ENCODE results near the gene FGD6. TPM values are rescaled to one million over a fixed set of nuclear protein-coding genes. Genes with fewer than 3 reads are reported as not detected.
"Not testable (repeated sequence)": the region's sequence is repeated elsewhere in the genome, so short reads cannot be mapped to it uniquely, and the experiment has no call there.

FGD6 gene
- total and polyA plus RNA-seq, 2 donors (not counting 1 experiment from before 2014, with no cell fraction given), result 1.2 to 8.4 TPM

DNA sequence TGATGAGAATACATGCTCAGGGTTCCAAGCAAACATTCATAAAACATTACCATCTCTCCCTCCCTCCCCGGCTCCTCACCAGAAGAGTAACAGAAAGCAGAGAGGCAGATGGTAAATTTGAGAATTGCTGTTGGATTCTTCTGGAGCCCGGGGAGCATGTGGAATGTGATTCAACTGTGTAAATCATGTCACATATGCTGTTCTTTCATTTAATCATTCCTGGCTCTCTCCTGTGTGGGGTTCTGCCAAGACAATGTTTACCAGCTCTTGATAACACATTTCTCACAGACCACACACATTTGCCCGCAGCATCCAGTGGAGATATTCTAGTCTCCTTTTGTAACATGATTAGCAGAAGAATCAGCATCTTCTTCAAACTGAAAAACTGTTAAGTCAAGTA lies 120.4 kb downstream of the FGD6 start:
- TF ChIP-seq EZH2 (IDR thresholded peaks at IDR 0.05; ENCODE audit: borderline replicate concordance, insufficient read depth, low read depth, low read length, poor library complexity, severe bottlenecking), result no peak
- TF ChIP-seq, protein P1, sequence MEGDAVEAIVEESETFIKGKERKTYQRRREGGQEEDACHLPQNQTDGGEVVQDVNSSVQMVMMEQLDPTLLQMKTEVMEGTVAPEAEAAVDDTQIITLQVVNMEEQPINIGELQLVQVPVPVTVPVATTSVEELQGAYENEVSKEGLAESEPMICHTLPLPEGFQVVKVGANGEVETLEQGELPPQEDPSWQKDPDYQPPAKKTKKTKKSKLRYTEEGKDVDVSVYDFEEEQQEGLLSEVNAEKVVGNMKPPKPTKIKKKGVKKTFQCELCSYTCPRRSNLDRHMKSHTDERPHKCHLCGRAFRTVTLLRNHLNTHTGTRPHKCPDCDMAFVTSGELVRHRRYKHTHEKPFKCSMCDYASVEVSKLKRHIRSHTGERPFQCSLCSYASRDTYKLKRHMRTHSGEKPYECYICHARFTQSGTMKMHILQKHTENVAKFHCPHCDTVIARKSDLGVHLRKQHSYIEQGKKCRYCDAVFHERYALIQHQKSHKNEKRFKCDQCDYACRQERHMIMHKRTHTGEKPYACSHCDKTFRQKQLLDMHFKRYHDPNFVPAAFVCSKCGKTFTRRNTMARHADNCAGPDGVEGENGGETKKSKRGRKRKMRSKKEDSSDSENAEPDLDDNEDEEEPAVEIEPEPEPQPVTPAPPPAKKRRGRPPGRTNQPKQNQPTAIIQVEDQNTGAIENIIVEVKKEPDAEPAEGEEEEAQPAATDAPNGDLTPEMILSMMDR (IDR thresholded peaks at IDR 0.05), result no peak
- H3K27ac ChIP-seq (ENCODE audit: low read length in 2 of 2), result no peak overlapping the region
- H3K27me3 Mint-ChIP-seq, result no peaks in the 10 kb centered on the region
- no peaks in the 10 kb centered on the region for H3K9me3 ChIP-seq (ENCODE audit: control extremely low read depth in 1 of 3, control insufficient read depth in 2 of 3, insufficient read depth in 1 of 3, low read length in 2 of 3)
- CTCF ChIA-PET, result no interaction called here
- H3K4me2 ChIP-seq (replicated peaks; ENCODE audit: low read depth, low read length, poor library complexity, severe bottlenecking), result no peak overlapping the region
- WGBS (ENCODE audit: insufficient coverage), result no CpG with 5 or more reads among the region's 3 CpGs
- no peak overlapping the region for H3K4me3 Mint-ChIP-seq
- no peak overlapping the region for H2AFZ ChIP-seq (ENCODE audit: insufficient read depth, low read depth, low read length, poor library complexity, severe bottlenecking)
- POLR2A ChIA-PET, result no interaction called here
- no peaks in the 10 kb centered on the region for H3K4me1 Mint-ChIP-seq
- H3K9ac ChIP-seq (ENCODE audit: low read length), result no peak overlapping the region
- H3K36me3 ChIP-seq (replicated peaks in 1 of 2; ENCODE audit: control extremely low read depth in 1 of 2, control insufficient read depth in 1 of 2, extremely low read depth in 1 of 2, insufficient read depth in 2 of 2, low read length in 1 of 2), result no peaks in the 10 kb centered on the region
- H3K79me2 ChIP-seq (ENCODE audit: control insufficient read depth, insufficient read depth, low read length), result no peaks in the 10 kb centered on the region
- no peak overlapping the region for H3K4me3 ChIP-seq (ENCODE audit: control extremely low read depth in 1 of 5, extremely low read depth in 1 of 5, insufficient read depth in 1 of 5, low read depth in 2 of 5, low read length in 4 of 5)
- H3K27ac Mint-ChIP-seq, result no peak overlapping the region
- intact Hi-C loops (cut with micrococcal nuclease), result no loop called here
- no peaks in the 10 kb centered on the region for H3K9me3 Mint-ChIP-seq (ENCODE audit: insufficient read depth)
- H4K20me1 ChIP-seq (ENCODE audit: control insufficient read depth, insufficient read depth, low read length, poor library complexity, severe bottlenecking), result no peaks in the 10 kb centered on the region
- DNase-seq (no peak), ATAC-seq (ENCODE audit: low read depth) (no peak)
- H3K27me3 ChIP-seq (replicated peaks in 1 of 4; ENCODE audit: control extremely low read depth in 1 of 4, control insufficient read depth in 3 of 4, insufficient read depth in 4 of 4, low read length in 3 of 4), result no peaks in the 10 kb centered on the region
- H3K4me1 ChIP-seq (ENCODE audit: control insufficient read depth in 2 of 2, insufficient read depth in 2 of 2, low read length in 2 of 2), result no peaks in the 10 kb centered on the region

DNA sequence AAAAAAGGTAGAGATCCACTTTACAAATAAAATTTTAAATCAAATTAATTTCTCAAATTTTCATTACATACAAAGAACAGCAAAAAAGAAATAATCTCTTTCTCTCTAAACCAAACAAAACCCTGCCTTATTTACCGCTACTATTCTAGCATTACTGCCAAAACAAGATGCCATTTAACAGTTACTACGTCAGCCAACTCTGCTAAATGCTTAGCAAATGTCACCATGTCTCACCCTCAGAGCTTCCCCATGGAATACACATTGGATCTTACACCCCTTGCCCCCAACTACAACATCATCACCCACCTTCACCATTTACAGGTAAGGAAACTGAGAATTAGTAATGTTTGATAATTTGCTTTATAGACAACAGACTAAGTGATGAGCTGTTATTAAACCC lies 120.9 kb downstream of the FGD6 start:
- no peak for TF ChIP-seq EZH2 (IDR thresholded peaks at IDR 0.05; ENCODE audit: borderline replicate concordance, insufficient read depth, low read depth, low read length, poor library complexity, severe bottlenecking)
- TF ChIP-seq, protein P1 (IDR thresholded peaks at IDR 0.05), result no peak
- intact Hi-C loops (cut with micrococcal nuclease), result no loop called here
- ChIA-PET CTCF (no interaction called here), POLR2A (no interaction called here)
- 100% methylated on average over 2 of the region's 2 CpGs for whole genome bisulfite sequencing (ENCODE audit: insufficient coverage)
- H3K9me3 Mint-ChIP-seq (ENCODE audit: insufficient read depth), result no peaks in the 10 kb centered on the region
- H2AFZ ChIP-seq (ENCODE audit: insufficient read depth, low read depth, low read length, poor library complexity, severe bottlenecking), result no peak overlapping the region
- no peak for ATAC-seq (ENCODE audit: low read depth)
- no peaks in the 10 kb centered on the region for H3K4me1 Mint-ChIP-seq
- H3K27me3 ChIP-seq (replicated peaks in 1 of 4; ENCODE audit: control extremely low read depth in 1 of 4, control insufficient read depth in 3 of 4, insufficient read depth in 4 of 4, low read length in 3 of 4), result no peaks in the 10 kb centered on the region
- no peak overlapping the region for H3K27ac ChIP-seq (ENCODE audit: low read length in 2 of 2)
- no peak overlapping the region for H3K27ac Mint-ChIP-seq
- no peak overlapping the region for H3K9ac ChIP-seq (ENCODE audit: low read length)
- H3K4me1 ChIP-seq (ENCODE audit: control insufficient read depth in 2 of 2, insufficient read depth in 2 of 2, low read length in 2 of 2), result no peaks in the 10 kb centered on the region
- no peaks in the 10 kb centered on the region for H3K36me3 ChIP-seq (replicated peaks in 1 of 2; ENCODE audit: control extremely low read depth in 1 of 2, control insufficient read depth in 1 of 2, extremely low read depth in 1 of 2, insufficient read depth in 2 of 2, low read length in 1 of 2)
- H3K4me2 ChIP-seq (replicated peaks; ENCODE audit: low read depth, low read length, poor library complexity, severe bottlenecking), result no peak overlapping the region
- no peak overlapping the region for H3K4me3 Mint-ChIP-seq
- H3K4me3 ChIP-seq (ENCODE audit: control extremely low read depth in 1 of 5, extremely low read depth in 1 of 5, insufficient read depth in 1 of 5, low read depth in 2 of 5, low read length in 4 of 5), result no peak overlapping the region
- H3K79me2 ChIP-seq (ENCODE audit: control insufficient read depth, insufficient read depth, low read length), result no peaks in the 10 kb centered on the region
- H3K9me3 ChIP-seq (ENCODE audit: control extremely low read depth in 1 of 3, control insufficient read depth in 2 of 3, insufficient read depth in 1 of 3, low read length in 2 of 3), result no peaks in the 10 kb centered on the region
- DNase-seq, result no peak
- H4K20me1 ChIP-seq (ENCODE audit: control insufficient read depth, insufficient read depth, low read length, poor library complexity, severe bottlenecking), result no peaks in the 10 kb centered on the region
- no peaks in the 10 kb centered on the region for H3K27me3 Mint-ChIP-seq

DNA sequence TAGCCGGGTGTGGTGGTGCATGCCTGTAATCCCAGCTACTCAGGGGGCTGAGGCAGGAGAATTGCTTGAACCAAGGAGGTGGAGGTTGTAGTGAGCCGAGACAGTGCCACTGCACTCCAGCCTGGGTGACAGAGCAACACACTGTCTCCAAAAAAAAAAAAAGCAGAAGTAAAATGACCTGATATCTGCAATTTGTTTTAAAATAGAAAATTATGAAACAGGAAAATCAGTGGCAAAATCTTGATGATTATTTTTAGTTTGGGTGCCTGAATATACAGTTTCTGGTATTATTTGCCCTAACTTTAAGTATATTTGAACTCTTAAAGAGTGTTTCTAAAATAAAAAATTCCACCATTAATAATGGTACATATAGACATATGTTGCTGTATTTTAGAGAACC lies 121.4 kb downstream of the FGD6 start:
- CTCF ChIA-PET, result interaction anchor here (1.1 kb wide), 1 partner anchor 442 kb away, joined by 3 read pairs; no protein-coding TSS in a partner anchor
- H3K9me3 ChIP-seq (ENCODE audit: control extremely low read depth in 1 of 3, control insufficient read depth in 2 of 3, insufficient read depth in 1 of 3, low read length in 2 of 3); H3K79me2 ChIP-seq (ENCODE audit: control insufficient read depth, insufficient read depth, low read length); H3K4me3 ChIP-seq (ENCODE audit: control extremely low read depth in 1 of 5, extremely low read depth in 1 of 5, insufficient read depth in 1 of 5, low read depth in 2 of 5, low read length in 4 of 5); H3K4me1 ChIP-seq (ENCODE audit: control insufficient read depth in 2 of 2, insufficient read depth in 2 of 2, low read length in 2 of 2); H3K9ac ChIP-seq (ENCODE audit: low read length); H3K27me3 Mint-ChIP-seq; H3K27me3 ChIP-seq (replicated peaks in 1 of 4; ENCODE audit: control extremely low read depth in 1 of 4, control insufficient read depth in 3 of 4, insufficient read depth in 4 of 4, low read length in 3 of 4); H3K4me3 Mint-ChIP-seq; H3K4me1 Mint-ChIP-seq; H4K20me1 ChIP-seq (ENCODE audit: control insufficient read depth, insufficient read depth, low read length, poor library complexity, severe bottlenecking); DNase-seq; H3K9me3 Mint-ChIP-seq (ENCODE audit: insufficient read depth); H3K27ac Mint-ChIP-seq; H2AFZ ChIP-seq (ENCODE audit: insufficient read depth, low read depth, low read length, poor library complexity, severe bottlenecking); H3K4me2 ChIP-seq (replicated peaks; ENCODE audit: low read depth, low read length, poor library complexity, severe bottlenecking); H3K27ac ChIP-seq (ENCODE audit: low read length in 2 of 2); intact Hi-C loops (cut with micrococcal nuclease); H3K36me3 ChIP-seq (replicated peaks in 1 of 2; ENCODE audit: control extremely low read depth in 1 of 2, control insufficient read depth in 1 of 2, extremely low read depth in 1 of 2, insufficient read depth in 2 of 2, low read length in 1 of 2); ATAC-seq (ENCODE audit: low read depth); POLR2A ChIA-PET: not testable (repeated sequence)
- 90% methylated on average over 2 of the region's 2 CpGs for WGBS (ENCODE audit: insufficient coverage)
